HCT116 (cell line): ENCODE measurements around the gene DPYSL5. TPM values are rescaled to one million over a fixed set of nuclear protein-coding genes. Genes with fewer than 3 reads are reported as not detected.

ENCODE experiments used
- ATAC-seq: fragments of 200-7000 bp; cut with Tn5 transposase; 2 replicates; pipeline ENCODE4 v1.9.1; 2020; ENCODE audit warnings: mild to moderate bottlenecking, moderate library complexity
- BruUV-seq: library from RNA; stranded (reverse); fragments of 400-500 nt; replicated peaks from 2 replicates; lab custom pipeline; 2021; lab: Mats Ljungman, UMichigan
- CTCF ChIA-PET: fragments of 300-600 bp; sonication (Branson Sonifier 250); formaldehyde crosslinking; loops from one replicate; lab custom pipeline; 2021; ENCODE audit warnings: antibody characterized with exemption; lab: Charles Lee
- POLR2A ChIA-PET: fragments of 300-600, 350-600 bp; sonication (Branson Sonifier 250); formaldehyde crosslinking; loops from one replicate; lab custom pipeline; 2021; ENCODE audit warnings: antibody characterized with exemption; lab: Charles Lee
- RAD21 ChIA-PET, 2 experiments: fragments of 300-600 bp; sonication (Branson Sonifier 250); formaldehyde crosslinking; loops; one replicate each; lab custom pipeline; 2023; ENCODE audit warnings: low total read pairs in 2 of 2; ENCODE audit not compliant: uncharacterized antibody in 2 of 2, unreplicated experiment in 2 of 2, low non-redundant PET in 1 of 2; lab: Charles Lee
- DNase-seq: peaks from one replicate; pipeline ENCODE4 v3.0.0-alpha.2; 2010; ENCODE audit warnings: low read depth, low spot score
- H2AFZ ChIP-seq: fragments of 200-600 bp; shearing (Covaris generic), sonication (generic); 2 replicates; pipeline ENCODE4 v1.6.1; 2017; ENCODE audit warnings: low read depth, mixed run types, mixed read lengths, antibody characterized with exemption, low read length; ENCODE audit not compliant: poor library complexity, severe bottlenecking
- H3K27ac ChIP-seq: 2 replicates; pipeline ENCODE4 v1.5.1; 2012; ENCODE audit warnings: low read depth, low read length
- H3K27me3 ChIP-seq: fragments of 200-600 bp; sonication (generic); 2 replicates; pipeline ENCODE4 v1.6.1; 2016; ENCODE audit warnings: mixed run types, low read length, mixed read lengths; ENCODE audit not compliant: insufficient read depth
- H3K36me3 ChIP-seq, 2 experiments: fragments of 200-500 bp in 1 of 2; fragments of 200-600 bp in 1 of 2; sonication (Bioruptor generic) in 1 of 2; sonication (generic) in 1 of 2; 2 replicates each; pipeline versions ENCODE4 v1.5.1 to v1.6.1; 2014 to 2016; ENCODE audit warnings: low read length in 2 of 2, inconsistent platforms in 1 of 2, mixed read lengths in 1 of 2, mixed run types in 1 of 2; ENCODE audit not compliant: insufficient read depth in 2 of 2, control insufficient read depth in 1 of 2
- H3K4me1 ChIP-seq, 2 experiments: fragments of 200-600 bp in 1 of 2; sonication (generic) in 1 of 2; 2 replicates each; pipeline versions ENCODE4 v1.5.1 to v1.6.1; 2012 to 2017; ENCODE audit warnings: low read length in 2 of 2, inconsistent platforms in 1 of 2, mild to moderate bottlenecking in 1 of 2, mixed read lengths in 1 of 2, mixed run types in 1 of 2, moderate library complexity in 1 of 2; ENCODE audit not compliant: insufficient read depth in 2 of 2, control insufficient read depth in 1 of 2
- H3K4me2 ChIP-seq: fragments of 200-600 bp; sonication (generic); 2 replicates; pipeline ENCODE4 v1.6.1; 2017; ENCODE audit warnings: mixed run types, low read length, mixed read lengths
- H3K4me3 ChIP-seq, 2 experiments: fragments of 200-600 bp in 1 of 2; sonication (generic) in 1 of 2; replicated peaks in 1 of 2; 2 replicates each; pipeline ENCODE4 v1.5.1; 2011 to 2016; ENCODE audit warnings: low read length in 2 of 2, control low read depth in 1 of 2, low read depth in 1 of 2, mild to moderate bottlenecking in 1 of 2, mixed read lengths in 1 of 2, mixed run types in 1 of 2
- H3K79me2 ChIP-seq: fragments of 200-600 bp; sonication (generic); 2 replicates; pipeline ENCODE4 v1.6.1; 2017; ENCODE audit warnings: mild to moderate bottlenecking, mixed run types, low read length, moderate library complexity, mixed read lengths; ENCODE audit not compliant: insufficient read depth
- H3K9ac ChIP-seq: fragments of 200-600 bp; sonication (generic); 2 replicates; pipeline ENCODE4 v1.6.1; 2016; ENCODE audit warnings: low read length, mixed read lengths
- H3K9me2 ChIP-seq: fragments of 200-600 bp; sonication (generic), shearing (Covaris generic); 2 replicates; pipeline ENCODE4 v1.6.1; 2017; ENCODE audit warnings: mixed run types, mild to moderate bottlenecking, moderate library complexity; ENCODE audit not compliant: insufficient read depth
- H3K9me3 ChIP-seq, 2 experiments: fragments of 200-500 bp in 1 of 2; fragments of 200-600 bp in 1 of 2; sonication (Bioruptor generic) in 1 of 2; sonication (generic) in 1 of 2; 2 replicates each; pipeline ENCODE4 v1.6.1; 2014 to 2017; ENCODE audit warnings: low read length in 2 of 2, mixed read lengths in 2 of 2, inconsistent platforms in 1 of 2, low read depth in 1 of 2, mild to moderate bottlenecking in 1 of 2, mixed run types in 1 of 2, moderate library complexity in 1 of 2; ENCODE audit not compliant: control insufficient read depth in 1 of 2, insufficient read depth in 1 of 2
- H4K20me1 ChIP-seq: fragments of 200-600 bp; sonication (generic), shearing (Covaris generic); 2 replicates; pipeline ENCODE4 v1.6.1; 2017; ENCODE audit warnings: mixed run types, mild to moderate bottlenecking, moderate library complexity; ENCODE audit not compliant: insufficient read depth
- EZH2 ChIP-seq: fragments of 200-600 bp; sonication (generic); IDR thresholded peaks from 2 replicates; pipeline ENCODE4 v1.6.1; 2017; ENCODE audit warnings: antibody characterized with exemption, mixed run types
- EZH2phosphoT487 ChIP-seq: fragments of 200-600 bp; IDR thresholded peaks from 2 replicates; pipeline ENCODE4 v1.6.1; 2018; ENCODE audit warnings: antibody characterized with exemption, borderline replicate concordance
- RAD21 ChIP-seq: IDR thresholded peaks from 2 replicates; pipeline ENCODE4 v1.6.1; 2012; ENCODE audit warnings: low read depth, mild to moderate bottlenecking
- TCF7L2 ChIP-seq: IDR thresholded peaks from 2 replicates; pipeline ENCODE4 v1.7.0; 2011; ENCODE audit warnings: borderline replicate concordance, inconsistent platforms; ENCODE audit not compliant: insufficient read depth, insufficient read length; ENCODE audit errors: extremely low read depth
- YY1 ChIP-seq: IDR thresholded peaks from 2 replicates; pipeline ENCODE4 v1.6.1; 2011; ENCODE audit warnings: low read length, low read depth, moderate library complexity, mild to moderate bottlenecking; ENCODE audit not compliant: insufficient replicate concordance; ENCODE audit errors: extremely low read depth
- ZFX ChIP-seq: fragments of 450-650 bp; IDR thresholded peaks from 2 replicates; pipeline ENCODE4 v1.6.1; 2017
- intact Hi-C: fragments of 100-400 bp; cut with micrococcal nuclease; formaldehyde crosslinking; loops from 2 replicates; pipeline ENCODE4 v1.10.0; 2022
- total RNA-seq: library from RNA; stranded (reverse); gene quantifications from one replicate; pipeline ENCODE4 v1.2.1, GENCODE V29; 2021; ENCODE audit not compliant: unreplicated experiment
- TF ChIP-seq, protein P1 (sequence below): IDR thresholded peaks from 2 replicates; pipeline ENCODE4 v1.6.1; 2012
- TF ChIP-seq, protein P2 (sequence below), 3 experiments: fragments of 200-600 bp in 1 of 3; sonication (generic) in 1 of 3; IDR thresholded peaks in 2 of 3; conservative IDR thresholded peaks in 1 of 3; 2 replicates each; pipeline ENCODE4 v1.5.1; 2012 to 2017; ENCODE audit warnings: low read depth in 2 of 3, low read length in 2 of 3, antibody characterized with exemption in 1 of 3, borderline replicate concordance in 1 of 3, control low read depth in 1 of 3, mild to moderate bottlenecking in 1 of 3, mixed read lengths in 1 of 3, mixed run types in 1 of 3, moderate library complexity in 1 of 3; ENCODE audit not compliant: insufficient read depth in 1 of 3

DPYSL5 gene
- total RNA-seq, 1 experiment from 2014 or later, result 8.4 TPM

DNA sequence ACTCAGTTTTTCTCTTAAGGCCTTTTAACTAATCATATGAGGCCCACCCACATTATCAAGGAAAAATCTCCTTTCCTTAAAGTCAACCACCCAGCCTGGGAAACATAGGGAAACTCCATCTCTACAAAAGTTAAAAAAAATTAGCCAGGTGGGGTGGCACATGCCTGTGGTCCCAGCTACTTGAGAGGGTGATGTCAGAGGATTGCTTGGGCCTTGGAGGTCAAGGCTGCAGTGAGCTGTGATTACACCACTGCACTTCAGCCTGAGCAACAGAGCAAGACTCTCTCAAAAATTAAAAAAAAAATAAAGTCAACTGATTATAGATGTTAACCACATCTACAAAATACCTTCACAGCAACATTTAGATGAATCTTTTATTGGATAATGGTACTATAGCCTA, 5.8 kb downstream of the DPYSL5 start:
- H3K27ac ChIP-seq, result no peak overlapping the region
- peaks cover 0 to 3% of the 10 kb centered on the region in 2 experiments; a peak in 2 of 4 replicates for H3K4me1 ChIP-seq
- no peak overlapping the region for H3K4me2 ChIP-seq
- H2AFZ ChIP-seq, result no peak overlapping the region
- H3K4me3 ChIP-seq, result no peak overlapping the region
- ChIA-PET POLR2A (interaction anchor here (0.6 kb wide), 1 partner anchor 498 kb away, joined by 3 read pairs; no protein-coding TSS in a partner anchor), CTCF (interaction anchor here (1.7 kb wide), 1 partner anchor 69 kb away, joined by 5 read pairs; no protein-coding TSS in a partner anchor), RAD21 (no interaction called here)
- DNase-seq, result no peak
- no peaks in the 10 kb centered on the region for H3K79me2 ChIP-seq
- intact Hi-C loops, result no loop called here
- no peak overlapping the region for H3K9ac ChIP-seq
- no TSS peak for BruUV-seq
- H3K9me3 ChIP-seq, result no peaks in the 10 kb centered on the region
- H3K36me3 ChIP-seq, result no peaks in the 10 kb centered on the region
- no peak for TF ChIP-seq ZFX
- TF ChIP-seq EZH2, result no peak
- no peak for TF ChIP-seq YY1
- no peak for TF ChIP-seq TCF7L2
- TF ChIP-seq EZH2phosphoT487, result no peak
- TF ChIP-seq, protein P1, sequence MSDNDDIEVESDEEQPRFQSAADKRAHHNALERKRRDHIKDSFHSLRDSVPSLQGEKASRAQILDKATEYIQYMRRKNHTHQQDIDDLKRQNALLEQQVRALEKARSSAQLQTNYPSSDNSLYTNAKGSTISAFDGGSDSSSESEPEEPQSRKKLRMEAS, result no peak
- TF ChIP-seq RAD21, result no peak
- TF ChIP-seq, protein P2, sequence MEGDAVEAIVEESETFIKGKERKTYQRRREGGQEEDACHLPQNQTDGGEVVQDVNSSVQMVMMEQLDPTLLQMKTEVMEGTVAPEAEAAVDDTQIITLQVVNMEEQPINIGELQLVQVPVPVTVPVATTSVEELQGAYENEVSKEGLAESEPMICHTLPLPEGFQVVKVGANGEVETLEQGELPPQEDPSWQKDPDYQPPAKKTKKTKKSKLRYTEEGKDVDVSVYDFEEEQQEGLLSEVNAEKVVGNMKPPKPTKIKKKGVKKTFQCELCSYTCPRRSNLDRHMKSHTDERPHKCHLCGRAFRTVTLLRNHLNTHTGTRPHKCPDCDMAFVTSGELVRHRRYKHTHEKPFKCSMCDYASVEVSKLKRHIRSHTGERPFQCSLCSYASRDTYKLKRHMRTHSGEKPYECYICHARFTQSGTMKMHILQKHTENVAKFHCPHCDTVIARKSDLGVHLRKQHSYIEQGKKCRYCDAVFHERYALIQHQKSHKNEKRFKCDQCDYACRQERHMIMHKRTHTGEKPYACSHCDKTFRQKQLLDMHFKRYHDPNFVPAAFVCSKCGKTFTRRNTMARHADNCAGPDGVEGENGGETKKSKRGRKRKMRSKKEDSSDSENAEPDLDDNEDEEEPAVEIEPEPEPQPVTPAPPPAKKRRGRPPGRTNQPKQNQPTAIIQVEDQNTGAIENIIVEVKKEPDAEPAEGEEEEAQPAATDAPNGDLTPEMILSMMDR (IDR thresholded peaks at IDR 0.05 in 2 of 3, conservative IDR thresholded peaks at IDR 0.05 in 1 of 3; ENCODE audit: borderline replicate concordance in 1 of 3, insufficient read depth in 1 of 3, low read depth in 2 of 3, low read length in 2 of 3), result no peak
- no peaks in the 10 kb centered on the region for H3K27me3 ChIP-seq
- no peak for ATAC-seq
- no peaks in the 10 kb centered on the region for H3K9me2 ChIP-seq
- H4K20me1 ChIP-seq, result no peaks in the 10 kb centered on the region
